ENCODE measurements around the gene PDE3A. TPM values are rescaled to one million over a fixed set of nuclear protein-coding genes. Genes with fewer than 3 reads are reported as not detected.

PDE3A gene
- total RNA-seq, 6 experiments from 2014 or later: 0.02 to 0.07 (median 0.03) TPM; not detected in 3

DNA sequence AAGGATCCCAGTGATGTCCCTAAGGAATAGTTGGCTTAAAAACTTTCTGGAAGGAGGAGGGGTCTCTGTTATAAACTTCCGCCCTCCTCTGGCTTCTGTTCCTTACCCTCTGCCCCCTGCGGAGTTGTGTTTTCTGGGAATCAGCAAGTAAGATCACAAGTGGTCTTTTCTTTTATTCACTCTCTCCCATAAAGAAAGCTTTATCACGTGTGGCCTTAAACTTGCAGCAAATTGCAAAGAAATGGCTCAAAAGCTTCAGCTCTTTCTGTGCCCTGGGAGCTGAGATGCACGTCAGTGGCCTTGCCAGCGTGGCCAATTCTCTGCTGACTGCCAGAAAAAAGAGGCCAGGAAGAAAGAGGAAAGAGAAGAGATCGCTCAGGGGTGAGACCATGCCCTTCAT lies 326.9 kb downstream of the PDE3A start, which contains the start of gene SLCO1C1:
Gene SLCO1C1, plus strand, starts transcription at position 101 of the 400 bp plus-strand sequence. CDS start 4,245 bp downstream, outside the sequence.
- Mint-ChIP-seq H3K9me3 (peaks cover 5% of the 10 kb centered on the region), H3K27me3 (ENCODE audit: insufficient read depth) (no peaks in the 10 kb centered on the region), H3K4me3 (no peak within 1 kb of the TSS), H3K4me1 (ENCODE audit: low read depth) (no peaks in the 10 kb centered on the region), H3K27ac (no peak within 1 kb of the TSS), H3K36me3 (ENCODE audit: low read depth) (no peaks in the 10 kb centered on the region)
- TF ChIP-seq, protein P1, sequence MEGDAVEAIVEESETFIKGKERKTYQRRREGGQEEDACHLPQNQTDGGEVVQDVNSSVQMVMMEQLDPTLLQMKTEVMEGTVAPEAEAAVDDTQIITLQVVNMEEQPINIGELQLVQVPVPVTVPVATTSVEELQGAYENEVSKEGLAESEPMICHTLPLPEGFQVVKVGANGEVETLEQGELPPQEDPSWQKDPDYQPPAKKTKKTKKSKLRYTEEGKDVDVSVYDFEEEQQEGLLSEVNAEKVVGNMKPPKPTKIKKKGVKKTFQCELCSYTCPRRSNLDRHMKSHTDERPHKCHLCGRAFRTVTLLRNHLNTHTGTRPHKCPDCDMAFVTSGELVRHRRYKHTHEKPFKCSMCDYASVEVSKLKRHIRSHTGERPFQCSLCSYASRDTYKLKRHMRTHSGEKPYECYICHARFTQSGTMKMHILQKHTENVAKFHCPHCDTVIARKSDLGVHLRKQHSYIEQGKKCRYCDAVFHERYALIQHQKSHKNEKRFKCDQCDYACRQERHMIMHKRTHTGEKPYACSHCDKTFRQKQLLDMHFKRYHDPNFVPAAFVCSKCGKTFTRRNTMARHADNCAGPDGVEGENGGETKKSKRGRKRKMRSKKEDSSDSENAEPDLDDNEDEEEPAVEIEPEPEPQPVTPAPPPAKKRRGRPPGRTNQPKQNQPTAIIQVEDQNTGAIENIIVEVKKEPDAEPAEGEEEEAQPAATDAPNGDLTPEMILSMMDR (IDR thresholded peaks at IDR 0.05): no peak
- DNase-seq: no peak

DNA sequence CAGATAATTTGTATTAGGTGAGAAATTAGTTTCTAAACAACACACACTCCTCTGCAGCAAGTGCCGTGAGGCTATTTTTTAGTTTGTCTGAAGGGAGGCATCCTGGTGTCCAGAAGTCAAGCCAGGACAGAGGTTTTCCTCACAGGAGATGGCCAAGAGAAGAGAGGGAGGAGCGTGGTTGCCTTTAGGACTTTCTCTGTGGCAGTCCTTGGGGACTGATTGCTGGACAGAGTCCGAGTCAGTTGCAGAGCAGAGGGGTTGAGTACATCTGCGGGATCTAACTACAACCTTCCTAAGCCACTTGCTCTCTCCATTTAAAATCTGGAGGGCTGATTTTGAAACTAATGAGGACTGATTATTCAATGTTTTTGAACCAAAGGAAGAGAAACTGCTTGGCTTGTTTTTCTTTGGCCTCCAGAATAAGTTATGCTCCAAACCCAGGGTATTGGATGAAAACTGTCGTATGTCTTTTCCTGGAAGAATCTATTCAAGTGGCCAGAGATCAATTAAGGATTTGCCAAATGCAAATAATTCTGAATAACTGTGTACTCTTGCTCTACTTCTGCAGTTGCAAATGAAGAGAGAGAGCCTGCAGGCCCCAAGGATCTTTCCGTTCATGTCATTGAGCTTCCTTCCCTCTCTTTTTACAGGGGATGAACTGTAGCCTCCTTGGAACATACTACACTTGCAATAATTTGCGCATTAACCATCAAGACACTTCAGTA lies 328.0 kb downstream of the PDE3A start:
- Mint-ChIP-seq H3K4me1 (ENCODE audit: low read depth) (no peaks in the 10 kb centered on the region), H3K9me3 (peaks cover 8% of the 10 kb centered on the region), H3K27me3 (ENCODE audit: insufficient read depth) (no peaks in the 10 kb centered on the region), H3K4me3 (no peak overlapping the region), H3K27ac (no peak overlapping the region), H3K36me3 (ENCODE audit: low read depth) (no peaks in the 10 kb centered on the region)
- DNase-seq: no peak
- TF ChIP-seq, protein P1 (IDR thresholded peaks at IDR 0.05): no peak

DNA sequence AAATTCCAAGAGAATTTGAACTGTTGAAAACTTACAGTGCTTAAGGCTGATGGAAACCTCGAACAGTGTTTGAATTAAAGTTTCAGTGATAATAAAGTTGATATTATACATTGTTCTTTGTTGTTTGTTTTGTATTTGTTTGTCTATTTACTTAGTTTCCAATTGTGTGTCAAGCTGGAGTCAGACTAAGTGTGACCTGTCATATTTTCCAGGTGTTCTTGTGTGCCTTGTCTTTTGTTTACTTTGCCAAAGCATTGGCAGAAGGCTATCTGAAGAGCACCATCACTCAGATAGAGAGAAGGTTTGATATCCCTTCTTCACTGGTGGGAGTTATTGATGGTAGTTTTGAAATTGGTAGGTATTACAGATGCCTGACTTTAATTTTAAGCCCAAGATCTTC lies 332.8 kb downstream of the PDE3A start:
- H3K36me3 Mint-ChIP-seq (ENCODE audit: low read depth): no peaks in the 10 kb centered on the region

DNA sequence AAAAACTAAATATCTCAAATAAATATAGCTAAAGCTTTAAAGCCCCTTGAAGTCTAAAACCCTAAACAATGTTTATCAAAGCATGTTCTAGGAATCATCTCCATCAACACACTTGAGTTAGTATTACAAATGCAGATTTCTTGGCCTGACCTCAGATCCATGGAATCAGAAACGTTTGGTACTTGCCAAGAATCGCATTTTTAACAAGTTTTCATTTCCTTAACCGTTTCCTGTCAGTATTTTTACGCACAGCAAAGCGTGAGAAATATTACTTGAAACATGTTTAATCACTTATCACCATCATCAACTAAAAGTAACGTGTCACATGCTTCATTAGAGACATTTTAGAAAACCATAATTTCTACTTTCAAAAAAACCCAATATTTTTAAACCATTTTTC lies 336.5 kb downstream of the PDE3A start:
- no peaks in the 10 kb centered on the region for H3K36me3 Mint-ChIP-seq (ENCODE audit: low read depth)
- no peaks in the 10 kb centered on the region for H3K4me1 Mint-ChIP-seq (ENCODE audit: low read depth)
- DNase-seq: no peak
- peaks cover 16% of the 10 kb centered on the region for H3K9me3 Mint-ChIP-seq
- no peak overlapping the region for H3K27ac Mint-ChIP-seq
- TF ChIP-seq, protein P1 (IDR thresholded peaks at IDR 0.05): no peak
- H3K27me3 Mint-ChIP-seq (ENCODE audit: insufficient read depth): no peaks in the 10 kb centered on the region
- no peak overlapping the region for H3K4me3 Mint-ChIP-seq

More for the DNA sequence above, 332.8 kb downstream of the PDE3A start:
- no peak overlapping the region for H3K4me3 Mint-ChIP-seq
- no peak for DNase-seq
- H3K9me3 Mint-ChIP-seq: peaks cover 13% of the 10 kb centered on the region
- H3K27ac Mint-ChIP-seq: no peak overlapping the region
- H3K4me1 Mint-ChIP-seq (ENCODE audit: low read depth): no peaks in the 10 kb centered on the region
- TF ChIP-seq, protein P1 (IDR thresholded peaks at IDR 0.05): no peak
- no peaks in the 10 kb centered on the region for H3K27me3 Mint-ChIP-seq (ENCODE audit: insufficient read depth)

DNA sequence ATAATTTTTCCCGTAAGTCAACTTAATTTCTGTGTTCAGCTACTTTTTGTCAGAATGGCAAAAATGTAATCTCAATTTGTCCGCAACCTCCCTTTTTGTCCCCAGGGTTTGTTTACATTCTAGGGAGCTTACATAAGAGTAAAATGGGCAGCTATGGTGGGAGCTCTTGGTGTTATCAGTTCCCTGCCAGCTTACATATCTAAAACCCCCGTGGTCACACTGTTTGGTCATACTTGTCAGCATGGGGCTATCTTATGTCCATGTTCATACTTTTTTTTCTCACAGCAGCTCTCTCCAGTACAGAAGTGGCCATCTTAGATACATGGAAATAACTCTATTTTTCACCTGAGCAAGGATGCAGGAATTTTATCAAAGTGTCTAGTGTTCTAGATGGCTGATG lies 343.5 kb downstream of the PDE3A start:
- Mint-ChIP-seq H3K9me3 (peaks cover 32% of the 10 kb centered on the region), H3K36me3 (ENCODE audit: low read depth) (no peaks in the 10 kb centered on the region), H3K4me1 (ENCODE audit: low read depth) (no peaks in the 10 kb centered on the region), H3K27me3 (ENCODE audit: insufficient read depth) (no peaks in the 10 kb centered on the region), H3K4me3 (no peak overlapping the region), H3K27ac (no peak overlapping the region)
- TF ChIP-seq, protein P1 (IDR thresholded peaks at IDR 0.05): no peak
- no peak for DNase-seq

Measured in HFFc6 (cell line).